Right lobe of liver (tissue), 6 donors: Measurements from ENCODE around the gene TRRAP. TPM values are rescaled to one million over a fixed set of nuclear protein-coding genes. Genes with fewer than 3 reads are reported as not detected.

ENCODE experiments used
- ATAC-seq, 4 donors: fragments of 200-7000 bp; cut with Tn5 transposase; one replicate each; pipeline ENCODE4 v1.9.1; 2020; ENCODE audit warnings: mild to moderate bottlenecking in 4 of 4, moderate library complexity in 4 of 4
- DNase-seq, 3 donors: peaks; one replicate each; pipeline ENCODE4 v3.0.0-alpha.2; 2020
- H3K27ac ChIP-seq, 3 donors: fragments of 200-600 bp; one replicate each; pipeline ENCODE4 v1.8.0; 2022
- H3K27me3 ChIP-seq, 2 donors: fragments of 200-600 bp; one replicate each; pipeline ENCODE4 v1.8.0; 2022
- H3K36me3 ChIP-seq, 4 donors: fragments of 200-600 bp; sonication (generic) in 1 of 4; one replicate each; pipeline versions ENCODE4 v1.5.1 to v1.8.0; 2017 to 2022; ENCODE audit warnings: control low read depth in 1 of 4
- H3K4me1 ChIP-seq, 4 donors: fragments of 200-600 bp; sonication (generic) in 1 of 4; one replicate each; pipeline versions ENCODE4 v1.5.1 to v1.8.0; 2017 to 2022; ENCODE audit warnings: control low read depth in 1 of 4
- H3K4me3 ChIP-seq, 3 donors: fragments of 200-600 bp; one replicate each; pipeline ENCODE4 v1.8.0; 2022
- H3K9me3 ChIP-seq, 4 donors: fragments of 200-600 bp; sonication (generic) in 1 of 4; one replicate each; pipeline versions ENCODE4 v1.5.1 to v1.8.0; 2017 to 2022; ENCODE audit warnings: control low read depth in 1 of 4
- POLR2A ChIP-seq: fragments of 450-650 bp; IDR thresholded peaks from one replicate; pipeline ENCODE4 v1.6.1; 2017; ENCODE audit warnings: antibody characterized with exemption, mild to moderate bottlenecking
- WGBS: methylation state at CpG from one replicate; pipeline ENCODE4 v1.1.6; 2018; ENCODE audit warnings: low coverage, low lambda C conversion rate; ENCODE audit not compliant: insufficient coverage; ENCODE audit errors: missing lambda C conversion rate; 5-methylcytosine and 5-hydroxymethylcytosine counted together
- intact Hi-C, 2 donors: fragments of 100-400 bp; cut with DNase I; formaldehyde crosslinking; loops; one replicate each; pipeline versions ENCODE4 v1.11.2 to v1.14.1; 2022
- total RNA-seq, 6 experiments: library from RNA; depleted of rRNA in 2 of 6; stranded (reverse); fragments of >200 nt in 2 of 6; fragmentation: NEBNext Ultra II Directional in 3 of 6; extraction: Animal tissue kit (Norgen Biotek cat#: 25700) in 3 of 6; gene quantifications; one replicate each; pipeline versions ENCODE4 v1.1.0 to v1.2.4, GENCODE V29; 2016 to 2023
- TF ChIP-seq, protein P1 (sequence below), 4 donors: fragments of 200-600 bp in 3 of 4; fragments of 450-650 bp in 1 of 4; IDR thresholded peaks; one replicate each; pipeline versions ENCODE4 v1.5.1 to v1.8.0; 2016 to 2022; ENCODE audit warnings: antibody characterized with exemption in 4 of 4, mild to moderate bottlenecking in 2 of 4
- donor health status: DM: no; HTN: yes; CAD: no.
- donor health status: DM: no; HTN: no; CAD: no.
- donor health status: DM: no; HTN: no; CAD: no.
- donor health status: DM: no; HTN: yes; CAD: no.
- donor health status: DM: no; HTN: yes; CAD: no.

The TRRAP gene
- total RNA-seq, 6 experiments from 2014 or later = 16.1 to 20.5 (median 18.6) TPM

DNA sequence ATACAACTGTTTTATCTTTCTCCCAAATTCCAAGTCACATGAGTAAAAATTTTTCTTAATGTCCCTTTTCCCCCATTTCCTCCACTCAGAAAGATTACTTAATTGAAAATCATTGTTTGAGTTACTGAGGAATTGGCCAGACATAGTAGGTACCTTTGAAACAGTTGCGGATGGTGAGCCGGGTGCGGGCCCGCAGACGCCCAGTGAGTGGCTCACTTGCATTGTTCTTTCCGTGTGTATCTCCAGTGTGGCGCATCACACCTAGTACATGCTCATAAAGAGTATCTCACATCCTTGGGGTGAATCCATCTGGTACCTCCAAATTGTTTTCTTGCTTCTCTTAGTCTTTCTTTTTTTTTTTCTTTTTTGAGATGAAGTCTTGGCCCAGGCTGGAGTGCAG is 14.3 kb downstream of the TRRAP start:
- DNase-seq (no peak), ATAC-seq (no peak)
- Histone ChIP-seq H3K36me3 (peaks cover 0 to 78% (median 24%) of the 10 kb centered on the region in 4 donors), H3K4me1 (no peaks in the 10 kb centered on the region), H3K4me3 (no peak overlapping the region), H3K9me3 (no peaks in the 10 kb centered on the region), H3K27ac (no peak overlapping the region), H3K27me3 (no peaks in the 10 kb centered on the region)
- WGBS = 95% methylated on average over 7 of the region's 7 CpGs
- TF ChIP-seq POLR2A = no peak
- TF ChIP-seq, protein P1, sequence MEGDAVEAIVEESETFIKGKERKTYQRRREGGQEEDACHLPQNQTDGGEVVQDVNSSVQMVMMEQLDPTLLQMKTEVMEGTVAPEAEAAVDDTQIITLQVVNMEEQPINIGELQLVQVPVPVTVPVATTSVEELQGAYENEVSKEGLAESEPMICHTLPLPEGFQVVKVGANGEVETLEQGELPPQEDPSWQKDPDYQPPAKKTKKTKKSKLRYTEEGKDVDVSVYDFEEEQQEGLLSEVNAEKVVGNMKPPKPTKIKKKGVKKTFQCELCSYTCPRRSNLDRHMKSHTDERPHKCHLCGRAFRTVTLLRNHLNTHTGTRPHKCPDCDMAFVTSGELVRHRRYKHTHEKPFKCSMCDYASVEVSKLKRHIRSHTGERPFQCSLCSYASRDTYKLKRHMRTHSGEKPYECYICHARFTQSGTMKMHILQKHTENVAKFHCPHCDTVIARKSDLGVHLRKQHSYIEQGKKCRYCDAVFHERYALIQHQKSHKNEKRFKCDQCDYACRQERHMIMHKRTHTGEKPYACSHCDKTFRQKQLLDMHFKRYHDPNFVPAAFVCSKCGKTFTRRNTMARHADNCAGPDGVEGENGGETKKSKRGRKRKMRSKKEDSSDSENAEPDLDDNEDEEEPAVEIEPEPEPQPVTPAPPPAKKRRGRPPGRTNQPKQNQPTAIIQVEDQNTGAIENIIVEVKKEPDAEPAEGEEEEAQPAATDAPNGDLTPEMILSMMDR (IDR thresholded peaks at IDR 0.05) = no peak
- intact Hi-C loops = no loop called here

DNA sequence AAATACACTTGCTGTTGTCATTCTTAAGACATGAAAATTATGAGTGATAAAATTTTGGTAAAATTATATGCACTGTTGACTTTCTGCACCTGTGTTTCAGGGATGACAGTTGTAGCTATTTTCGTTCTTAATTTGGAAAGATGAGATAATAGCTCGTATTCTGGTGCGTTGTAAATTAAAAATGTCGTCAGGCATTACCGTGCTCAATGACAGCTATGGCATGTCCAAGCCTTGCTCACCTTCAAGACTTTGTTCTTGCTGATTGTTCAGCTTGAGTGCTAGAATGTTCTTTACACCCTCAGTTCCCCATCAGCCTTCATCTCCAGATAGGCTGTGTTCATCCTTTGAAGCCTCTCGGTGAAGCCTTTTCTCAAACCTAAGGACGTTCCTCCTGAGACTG is 21.5 kb downstream of the TRRAP start:
- 86% methylated on average over 7 of the region's 7 CpGs for WGBS
- intact Hi-C loops = no loop called here
- DNase-seq = no peak
- Histone ChIP-seq H3K27me3 (no peaks in the 10 kb centered on the region), H3K27ac (no peak overlapping the region), H3K4me1 (no peaks in the 10 kb centered on the region), H3K36me3 (peaks cover 9 to 95% (median 27%) of the 10 kb centered on the region in 4 donors), H3K4me3 (no peak overlapping the region), H3K9me3 (no peaks in the 10 kb centered on the region)
- TF ChIP-seq, protein P1 (IDR thresholded peaks at IDR 0.05) = no peak
- TF ChIP-seq POLR2A = no peak
- ATAC-seq = no peak

GRCh38 chr7:98900815-98901214 is 22.5 kb downstream of the TRRAP start:
- Histone ChIP-seq H3K4me3 (no peak overlapping the region), H3K9me3 (no peaks in the 10 kb centered on the region), H3K36me3 (peaks cover 9 to 95% (median 31%) of the 10 kb centered on the region in 4 donors), H3K4me1 (no peaks in the 10 kb centered on the region), H3K27me3 (no peaks in the 10 kb centered on the region), H3K27ac (no peak overlapping the region)
- no peak for DNase-seq
- intact Hi-C loops = no loop called here
- 91% methylated on average over 3 of the region's 3 CpGs for WGBS
- TF ChIP-seq, protein P1 (IDR thresholded peaks at IDR 0.05) = no peak
- no peak for TF ChIP-seq POLR2A
- ATAC-seq = no peak

GRCh38 chr7:98902523-98902922 is 24.2 kb downstream of the TRRAP start:
- TF ChIP-seq POLR2A = no peak
- TF ChIP-seq, protein P1 (IDR thresholded peaks at IDR 0.05) = no peak
- 100% methylated on average over 3 of the region's 3 CpGs for WGBS
- Histone ChIP-seq H3K36me3 (peaks cover 9 to 95% (median 28%) of the 10 kb centered on the region in 4 donors), H3K4me3 (no peak overlapping the region), H3K9me3 (no peaks in the 10 kb centered on the region), H3K4me1 (no peaks in the 10 kb centered on the region), H3K27me3 (no peaks in the 10 kb centered on the region), H3K27ac (no peak overlapping the region)
- ATAC-seq = no peak
- no peak for DNase-seq
- intact Hi-C loops = no loop called here

DNA sequence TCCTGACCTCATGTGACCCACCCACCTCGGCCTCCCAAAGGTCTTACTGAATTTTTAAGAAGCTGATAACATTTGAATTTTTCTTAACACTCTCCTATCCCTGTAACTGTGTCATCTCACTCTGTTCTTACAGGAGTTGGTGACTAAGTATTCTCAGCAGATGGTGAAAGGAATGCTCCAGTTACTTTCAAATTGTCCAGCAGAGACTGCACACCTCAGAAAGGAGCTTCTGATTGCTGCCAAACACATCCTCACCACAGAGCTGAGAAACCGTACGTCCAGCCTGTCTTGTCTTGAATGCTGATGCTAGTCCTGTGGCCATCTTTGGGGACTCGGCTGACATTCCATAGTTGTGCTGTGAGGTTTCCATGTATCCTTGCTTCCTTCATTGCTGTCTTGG is 24.9 kb downstream of the TRRAP start:
- H3K27me3 ChIP-seq = no peaks in the 10 kb centered on the region
- TF ChIP-seq, protein P1 (IDR thresholded peaks at IDR 0.05) = no peak
- TF ChIP-seq POLR2A = no peak
- H3K9me3 ChIP-seq = no peaks in the 10 kb centered on the region
- H3K27ac ChIP-seq = no peak overlapping the region
- no peak for ATAC-seq
- H3K4me1 ChIP-seq = no peaks in the 10 kb centered on the region
- intact Hi-C loops = no loop called here
- 96% methylated on average over 4 of the region's 4 CpGs for WGBS
- H3K36me3 ChIP-seq = peaks cover 9 to 92% (median 25%) of the 10 kb centered on the region in 4 donors
- no peak overlapping the region for H3K4me3 ChIP-seq
- no peak for DNase-seq
